ENCODE data around the gene EFNA1.

The EFNA1 gene

GRCh38 chr1:155175281-155175926 is 47.7 kb downstream of the EFNA1 start:
- H3K27ac ChIP-seq (ENCODE audit: low read length) = no peak overlapping the region
- H3K4me3 ChIP-seq (ENCODE audit: low read length) = no peak overlapping the region
- no peaks in the 10 kb centered on the region for H3K9me3 ChIP-seq (ENCODE audit: control insufficient read depth, insufficient read depth, low read length)
- peaks cover 30% of the 10 kb centered on the region for H3K36me3 ChIP-seq (ENCODE audit: control insufficient read depth, insufficient read depth, low read length)
- no peaks in the 10 kb centered on the region for H3K27me3 ChIP-seq (ENCODE audit: control insufficient read depth, insufficient read depth, low read length)
- DNase-seq (ENCODE audit: low read depth, low spot score) = no peak
- H3K4me1 ChIP-seq (ENCODE audit: control insufficient read depth, insufficient read depth, low read length) = 0 out of 2 replicates have a peak, but pooled peaks cover 2% of the 10 kb centered on the region
- no CpG with 5 or more reads among the region's 12 CpGs for WGBS (ENCODE audit: insufficient coverage, insufficient read length)

GRCh38 chr1:155175927-155176371 is 48.3 kb downstream of the EFNA1 start:
- H3K4me1 ChIP-seq (ENCODE audit: control insufficient read depth, insufficient read depth, low read length) = 0 out of 2 replicates have a peak, but pooled peaks cover 2% of the 10 kb centered on the region
- no peaks in the 10 kb centered on the region for H3K9me3 ChIP-seq (ENCODE audit: control insufficient read depth, insufficient read depth, low read length)
- no peak for DNase-seq (ENCODE audit: low read depth, low spot score)
- H3K36me3 ChIP-seq (ENCODE audit: control insufficient read depth, insufficient read depth, low read length) = peaks cover 30% of the 10 kb centered on the region
- no peak overlapping the region for H3K27ac ChIP-seq (ENCODE audit: low read length)
- WGBS (ENCODE audit: insufficient coverage, insufficient read length) = no CpG with 5 or more reads among the region's 9 CpGs
- H3K27me3 ChIP-seq (ENCODE audit: control insufficient read depth, insufficient read depth, low read length) = no peaks in the 10 kb centered on the region
- H3K4me3 ChIP-seq (ENCODE audit: low read length) = no peak overlapping the region

DNA sequence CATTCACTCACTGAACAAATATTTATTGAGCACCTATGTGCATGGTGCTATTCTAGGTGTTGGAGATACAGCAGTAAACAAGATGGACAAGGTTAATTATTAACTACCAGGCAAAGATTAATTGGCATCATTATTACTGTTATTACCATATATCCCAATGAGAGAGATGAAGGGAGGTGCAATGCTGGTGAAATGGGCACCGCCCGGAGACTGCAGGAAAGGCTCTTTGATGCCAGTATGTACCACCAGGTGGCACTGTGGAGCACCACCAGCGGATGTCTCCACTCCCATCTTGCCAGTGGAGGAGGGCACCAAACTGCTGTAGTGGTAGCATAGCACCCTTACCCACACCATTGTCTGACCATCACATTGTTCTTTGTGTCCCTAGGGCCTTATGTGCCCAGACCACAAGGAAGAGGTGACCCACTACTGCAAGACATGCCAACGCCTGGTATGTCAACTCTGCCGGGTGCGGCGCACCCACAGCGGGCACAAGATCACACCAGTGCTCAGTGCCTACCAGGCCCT is 48.9 kb downstream of the EFNA1 start:
- 0 out of 2 replicates have a peak, but pooled peaks cover 2% of the 10 kb centered on the region for H3K4me1 ChIP-seq (ENCODE audit: control insufficient read depth, insufficient read depth, low read length)
- H3K4me3 ChIP-seq (ENCODE audit: low read length) = no peak overlapping the region
- no peaks in the 10 kb centered on the region for H3K27me3 ChIP-seq (ENCODE audit: control insufficient read depth, insufficient read depth, low read length)
- peaks cover 30% of the 10 kb centered on the region for H3K36me3 ChIP-seq (ENCODE audit: control insufficient read depth, insufficient read depth, low read length)
- DNase-seq (ENCODE audit: low read depth, low spot score) = no peak
- no CpG with 5 or more reads among the region's 8 CpGs for WGBS (ENCODE audit: insufficient coverage, insufficient read length)
- no peaks in the 10 kb centered on the region for H3K9me3 ChIP-seq (ENCODE audit: control insufficient read depth, insufficient read depth, low read length)
- H3K27ac ChIP-seq (ENCODE audit: low read length) = no peak overlapping the region

- no CpG with 5 or more reads among the region's 11 CpGs for WGBS (ENCODE audit: insufficient coverage, insufficient read length)
- DNase-seq (ENCODE audit: low read depth, low spot score) = no peak
- Histone ChIP-seq H3K4me1 (ENCODE audit: control insufficient read depth, insufficient read depth, low read length) (0 out of 2 replicates have a peak, but pooled peaks cover 2% of the 10 kb centered on the region), H3K36me3 (ENCODE audit: control insufficient read depth, insufficient read depth, low read length) (peaks cover 30% of the 10 kb centered on the region), H3K9me3 (ENCODE audit: control insufficient read depth, insufficient read depth, low read length) (no peaks in the 10 kb centered on the region), H3K27me3 (ENCODE audit: control insufficient read depth, insufficient read depth, low read length) (no peaks in the 10 kb centered on the region), H3K4me3 (ENCODE audit: low read length) (no peak overlapping the region), H3K27ac (ENCODE audit: low read length) (no peak overlapping the region)
Observed at GRCh38 chr1:155177192-155177917, 49.7 kb downstream of the EFNA1 start.

DNA sequence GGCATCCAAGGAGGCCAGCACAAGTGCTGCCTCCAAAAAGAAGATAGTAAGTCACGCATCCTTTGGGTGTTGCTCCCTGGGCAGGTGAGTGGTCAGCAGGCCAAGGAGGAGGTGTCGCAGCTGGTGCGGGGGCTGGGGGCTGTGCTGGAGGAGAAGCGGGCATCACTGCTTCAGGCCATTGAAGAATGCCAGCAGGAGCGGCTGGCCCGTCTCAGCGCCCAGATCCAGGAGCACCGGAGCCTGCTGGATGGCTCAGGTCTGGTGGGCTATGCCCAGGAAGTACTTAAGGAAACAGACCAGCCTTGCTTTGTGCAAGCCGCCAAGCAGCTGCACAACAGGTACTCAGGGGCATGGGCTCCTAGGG is 50.2 kb downstream of the EFNA1 start:
- Histone ChIP-seq H3K36me3 (ENCODE audit: control insufficient read depth, insufficient read depth, low read length) (peaks cover 30% of the 10 kb centered on the region), H3K27ac (ENCODE audit: low read length) (no peak overlapping the region), H3K9me3 (ENCODE audit: control insufficient read depth, insufficient read depth, low read length) (no peaks in the 10 kb centered on the region), H3K27me3 (ENCODE audit: control insufficient read depth, insufficient read depth, low read length) (no peaks in the 10 kb centered on the region), H3K4me1 (ENCODE audit: control insufficient read depth, insufficient read depth, low read length) (0 out of 2 replicates have a peak, but pooled peaks cover 2% of the 10 kb centered on the region), H3K4me3 (ENCODE audit: low read length) (no peak overlapping the region)
- DNase-seq (ENCODE audit: low read depth, low spot score) = no peak
- no CpG with 5 or more reads among the region's 9 CpGs for WGBS (ENCODE audit: insufficient coverage, insufficient read length)

DNA sequence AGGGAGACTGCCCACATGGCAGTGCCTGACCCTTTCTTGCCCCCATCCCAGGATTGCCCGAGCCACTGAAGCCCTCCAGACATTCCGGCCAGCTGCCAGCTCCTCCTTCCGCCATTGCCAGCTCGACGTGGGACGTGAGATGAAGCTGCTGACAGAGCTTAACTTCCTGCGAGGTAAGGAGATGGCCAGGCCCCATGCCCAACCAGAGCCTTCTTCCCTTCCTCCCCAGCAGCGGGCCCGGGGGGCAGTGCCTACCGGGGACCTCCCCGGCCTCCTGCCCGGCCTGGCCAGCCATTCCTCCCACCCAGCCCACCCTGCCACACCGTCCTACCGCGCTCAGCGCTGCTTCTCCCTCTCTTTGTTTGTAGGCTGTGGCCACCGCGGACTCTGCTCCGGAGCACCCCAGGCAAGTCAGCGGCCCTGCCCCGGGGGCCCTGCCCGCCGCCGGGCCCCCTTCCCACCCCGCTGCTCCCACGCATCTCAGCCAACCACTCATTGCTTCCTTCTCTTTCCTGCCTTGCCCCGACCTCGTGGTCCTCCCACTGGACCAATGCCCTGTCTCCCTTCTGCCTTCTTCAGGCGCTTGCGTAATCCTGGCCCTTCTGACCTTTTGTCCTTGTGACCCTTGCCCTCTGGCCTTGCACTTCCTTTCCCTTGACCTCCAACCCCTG is 50.9 kb downstream of the EFNA1 start:
- Histone ChIP-seq H3K27ac (ENCODE audit: low read length) (no peak overlapping the region), H3K4me3 (ENCODE audit: low read length) (no peak overlapping the region), H3K27me3 (ENCODE audit: control insufficient read depth, insufficient read depth, low read length) (no peaks in the 10 kb centered on the region), H3K9me3 (ENCODE audit: control insufficient read depth, insufficient read depth, low read length) (no peaks in the 10 kb centered on the region), H3K4me1 (ENCODE audit: control insufficient read depth, insufficient read depth, low read length) (0 out of 2 replicates have a peak, but pooled peaks cover 2% of the 10 kb centered on the region), H3K36me3 (ENCODE audit: control insufficient read depth, insufficient read depth, low read length) (peaks cover 31% of the 10 kb centered on the region)
- DNase-seq (ENCODE audit: low read depth, low spot score) = no peak
- no CpG with 5 or more reads among the region's 30 CpGs for WGBS (ENCODE audit: insufficient coverage, insufficient read length)

- DNase-seq (ENCODE audit: low read depth, low spot score) = no peak
Observed at GRCh38 chr1:155179112-155180031, 51.7 kb downstream of the EFNA1 start.

GRCh38 chr1:155181371-155182051 is 53.8 kb downstream of the EFNA1 start:
- DNase-seq (ENCODE audit: low read depth, low spot score) = no peak
- peaks cover 35% of the 10 kb centered on the region for H3K36me3 ChIP-seq (ENCODE audit: control insufficient read depth, insufficient read depth, low read length)
- H3K27me3 ChIP-seq (ENCODE audit: control insufficient read depth, insufficient read depth, low read length) = no peaks in the 10 kb centered on the region
- H3K4me1 ChIP-seq (ENCODE audit: control insufficient read depth, insufficient read depth, low read length) = 0 out of 2 replicates have a peak, but pooled peaks cover 2% of the 10 kb centered on the region
- no peaks in the 10 kb centered on the region for H3K9me3 ChIP-seq (ENCODE audit: control insufficient read depth, insufficient read depth, low read length)
- WGBS (ENCODE audit: insufficient coverage, insufficient read length) = no CpG with 5 or more reads among the region's 18 CpGs
- no peak overlapping the region for H3K27ac ChIP-seq (ENCODE audit: low read length)
- no peak overlapping the region for H3K4me3 ChIP-seq (ENCODE audit: low read length)

More at GRCh38 chr1:155179112-155180031, 51.7 kb downstream of the EFNA1 start:
- H3K4me3 ChIP-seq (ENCODE audit: low read length) = no peak overlapping the region
- H3K9me3 ChIP-seq (ENCODE audit: control insufficient read depth, insufficient read depth, low read length) = no peaks in the 10 kb centered on the region
- no peaks in the 10 kb centered on the region for H3K27me3 ChIP-seq (ENCODE audit: control insufficient read depth, insufficient read depth, low read length)
- 0 out of 2 replicates have a peak, but pooled peaks cover 2% of the 10 kb centered on the region for H3K4me1 ChIP-seq (ENCODE audit: control insufficient read depth, insufficient read depth, low read length)
- H3K27ac ChIP-seq (ENCODE audit: low read length) = no peak overlapping the region
- no CpG with 5 or more reads among the region's 31 CpGs for WGBS (ENCODE audit: insufficient coverage, insufficient read length)
- peaks cover 35% of the 10 kb centered on the region for H3K36me3 ChIP-seq (ENCODE audit: control insufficient read depth, insufficient read depth, low read length)

DNA sequence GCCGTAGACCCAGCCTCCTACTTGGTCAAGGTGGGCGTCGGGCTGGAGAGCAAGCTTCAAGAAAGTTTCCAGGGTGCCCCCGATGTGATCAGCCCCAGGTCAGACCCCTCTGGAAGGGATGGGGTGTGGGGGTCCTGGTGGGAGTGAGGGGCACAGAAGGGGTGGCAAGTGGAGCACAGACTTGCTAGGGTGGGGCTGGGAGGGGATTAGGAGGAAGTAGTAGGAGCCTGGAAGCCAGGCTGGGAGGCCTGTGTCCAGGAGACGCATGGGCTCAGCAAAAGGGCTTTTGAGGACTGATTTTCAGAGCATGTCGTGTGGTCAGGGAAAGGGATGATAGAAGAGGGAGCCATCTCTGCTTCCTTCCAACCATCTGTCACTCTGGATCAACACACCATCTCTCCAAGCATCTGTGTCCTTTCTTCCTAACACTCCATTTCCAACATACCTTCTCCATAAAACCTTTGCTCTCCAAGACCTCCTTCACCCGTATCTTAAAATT is 54.4 kb downstream of the EFNA1 start:
- Histone ChIP-seq H3K9me3 (ENCODE audit: control insufficient read depth, insufficient read depth, low read length) (no peaks in the 10 kb centered on the region), H3K4me1 (ENCODE audit: control insufficient read depth, insufficient read depth, low read length) (peaks cover 3% of the 10 kb centered on the region; the same call in 1 of the 2 replicates), H3K36me3 (ENCODE audit: control insufficient read depth, insufficient read depth, low read length) (peaks cover 32% of the 10 kb centered on the region), H3K27ac (ENCODE audit: low read length) (no peak overlapping the region), H3K4me3 (ENCODE audit: low read length) (no peak overlapping the region), H3K27me3 (ENCODE audit: control insufficient read depth, insufficient read depth, low read length) (no peaks in the 10 kb centered on the region)
- 100% methylated on average over 1 of the region's 7 CpGs for WGBS (ENCODE audit: insufficient coverage, insufficient read length)
- no peak for DNase-seq (ENCODE audit: low read depth, low spot score)

Data from iPS DF 6.9 (cell line).